Adrenal gland (tissue), 5 donors: ENCODE measurements around the gene NUDT3.

Experiments
- POLR2A ChIP-seq, 2 donors: fragments of 450-650 bp; IDR thresholded peaks; one replicate each; pipeline ENCODE4 v1.6.1; 2017; ENCODE audit warnings: antibody characterized with exemption in 2 of 2, mild to moderate bottlenecking in 2 of 2, moderate library complexity in 1 of 2
- TF ChIP-seq, protein P1 (sequence below), 6 experiments: fragments of 450-650 bp in 4 of 6; fragments of 200-600 bp in 2 of 6; sonication (generic) in 1 of 6; IDR thresholded peaks; 1 replicate in 5 of 6; 2 replicates in 1 of 6; pipeline versions ENCODE4 v1.5.1 to v1.8.0; 2016 to 2021; ENCODE audit warnings: antibody characterized with exemption in 6 of 6, mild to moderate bottlenecking in 2 of 6, moderate library complexity in 1 of 6
- donor health status: DM: no; HTN: no; CAD: no.

DNA sequence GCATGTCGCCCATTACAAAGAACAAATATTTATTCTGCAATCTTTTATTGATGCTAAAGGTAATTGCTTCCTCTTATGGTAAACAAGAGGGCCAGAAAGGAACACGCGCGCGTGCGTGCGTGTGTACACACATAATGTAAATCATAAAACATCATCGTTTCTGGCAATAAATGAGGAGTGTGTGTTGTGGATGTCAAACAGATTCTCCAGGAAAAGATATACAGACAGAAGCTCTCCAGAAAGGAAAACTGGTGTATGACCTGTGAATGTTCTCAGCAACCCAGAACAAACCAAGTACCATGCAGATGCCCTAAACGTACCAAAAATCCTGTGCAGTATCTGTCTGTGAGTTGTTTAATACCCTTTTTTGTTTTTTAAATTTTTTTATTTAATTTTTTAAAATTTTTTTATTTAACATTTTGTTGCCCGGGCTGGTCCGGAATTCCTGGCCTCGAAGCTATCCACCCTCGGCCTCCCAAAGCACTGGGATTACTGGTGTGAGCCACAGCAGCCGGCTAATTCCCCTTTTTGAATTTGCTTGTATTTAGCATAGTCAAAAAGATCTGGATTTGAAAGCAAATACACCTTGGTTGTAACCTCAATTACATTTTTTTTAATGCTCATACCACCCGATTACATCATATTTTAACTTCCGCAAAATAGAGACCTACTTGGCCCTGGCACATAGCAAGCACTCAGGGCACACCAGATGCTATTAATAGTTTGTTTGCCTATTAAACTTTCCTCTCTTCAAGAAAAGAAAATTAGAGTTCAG, 909 bp upstream of the NUDT3 start:
- TF ChIP-seq, protein P1, sequence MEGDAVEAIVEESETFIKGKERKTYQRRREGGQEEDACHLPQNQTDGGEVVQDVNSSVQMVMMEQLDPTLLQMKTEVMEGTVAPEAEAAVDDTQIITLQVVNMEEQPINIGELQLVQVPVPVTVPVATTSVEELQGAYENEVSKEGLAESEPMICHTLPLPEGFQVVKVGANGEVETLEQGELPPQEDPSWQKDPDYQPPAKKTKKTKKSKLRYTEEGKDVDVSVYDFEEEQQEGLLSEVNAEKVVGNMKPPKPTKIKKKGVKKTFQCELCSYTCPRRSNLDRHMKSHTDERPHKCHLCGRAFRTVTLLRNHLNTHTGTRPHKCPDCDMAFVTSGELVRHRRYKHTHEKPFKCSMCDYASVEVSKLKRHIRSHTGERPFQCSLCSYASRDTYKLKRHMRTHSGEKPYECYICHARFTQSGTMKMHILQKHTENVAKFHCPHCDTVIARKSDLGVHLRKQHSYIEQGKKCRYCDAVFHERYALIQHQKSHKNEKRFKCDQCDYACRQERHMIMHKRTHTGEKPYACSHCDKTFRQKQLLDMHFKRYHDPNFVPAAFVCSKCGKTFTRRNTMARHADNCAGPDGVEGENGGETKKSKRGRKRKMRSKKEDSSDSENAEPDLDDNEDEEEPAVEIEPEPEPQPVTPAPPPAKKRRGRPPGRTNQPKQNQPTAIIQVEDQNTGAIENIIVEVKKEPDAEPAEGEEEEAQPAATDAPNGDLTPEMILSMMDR (IDR thresholded peaks at IDR 0.05) = no peak
- TF ChIP-seq POLR2A (IDR thresholded peaks at IDR 0.05) = no peak
